PC-9 (cell line): Measurements from ENCODE around the gene TSPAN17.

Experiments used
- CTCF ChIP-seq: fragments of 200-600 bp; sonication (generic); conservative IDR thresholded peaks from 2 replicates; pipeline ENCODE4 v1.6.1; 2017; ENCODE audit warnings: mixed run types, antibody characterized with exemption, mild to moderate bottlenecking, moderate library complexity
- EZH2 ChIP-seq: fragments of 200-600 bp; sonication (generic); IDR thresholded peaks from 2 replicates; pipeline ENCODE4 v1.8.0; 2017; ENCODE audit warnings: antibody characterized with exemption, low read depth

GRCh38 chr5:176671890-176672747, 24.8 kb downstream of the TSPAN17 start:
- TF ChIP-seq CTCF (no peak), EZH2 (no peak)
